Subcutaneous abdominal adipose tissue (tissue), 5 donors: ENCODE measurements around the gene CCNB1.
A peak's percentile ranks its signal among the peaks of the same experiment; 100 is the strongest.
"Not testable (repeated sequence)": the region's sequence is repeated elsewhere in the genome, so short reads cannot be mapped to it uniquely, and the experiment has no call there.

Experiments
- H3K27ac ChIP-seq: one replicate; pipeline ENCODE4 v1.7.0; 2013; ENCODE audit warnings: low read depth, mild to moderate bottlenecking, inconsistent platforms, low read length, moderate library complexity
- H3K27me3 ChIP-seq, 5 donors: one replicate each; pipeline ENCODE4 v1.7.0; 2013; ENCODE audit warnings: low read length in 5 of 5, inconsistent platforms in 1 of 5; ENCODE audit not compliant: control insufficient read depth in 5 of 5, insufficient read depth in 4 of 5
- H3K36me3 ChIP-seq, 5 donors: one replicate each; pipeline ENCODE4 v1.7.0; 2013; ENCODE audit warnings: low read length in 5 of 5; ENCODE audit not compliant: control insufficient read depth in 5 of 5, insufficient read depth in 5 of 5
- H3K4me1 ChIP-seq, 5 donors: one replicate each; pipeline ENCODE4 v1.7.0; 2013; ENCODE audit warnings: low read length in 5 of 5, mild to moderate bottlenecking in 3 of 5, moderate library complexity in 1 of 5; ENCODE audit not compliant: control insufficient read depth in 5 of 5, insufficient read depth in 5 of 5
- H3K4me3 ChIP-seq, 5 donors: one replicate each; pipeline ENCODE4 v1.7.0; 2013; ENCODE audit warnings: low read length in 5 of 5, low read depth in 1 of 5
- H3K9ac ChIP-seq, 5 donors: one replicate each; pipeline ENCODE4 v1.7.0; 2013; ENCODE audit warnings: low read length in 5 of 5, mild to moderate bottlenecking in 4 of 5, moderate library complexity in 3 of 5
- H3K9me3 ChIP-seq, 5 donors: one replicate each; pipeline ENCODE4 v1.7.0; 2013; ENCODE audit warnings: low read length in 5 of 5; ENCODE audit not compliant: control insufficient read depth in 5 of 5
- donor health status: healthy.
- donor health status: healthy.
- donor health status: healthy.
- donor health status: healthy.
- donor health status: healthy.

The CCNB1 gene

GRCh38 chr5:69166686-69167492 lies at the start of gene CCNB1:
Gene CCNB1, plus strand, starts transcription at chr5:69167150. Its CDS starts 113 bp downstream, at chr5:69167263.
- Histone ChIP-seq H3K27me3 (no peaks in the 10 kb centered on the region), H3K4me1 (peaks cover 0 to 21% (median 18%) of the 10 kb centered on the region in 5 donors), H3K4me3 (peak within 1 kb of the TSS; percentile 84 to 98 (median 87)), H3K9me3 (no peaks in the 10 kb centered on the region), H3K36me3 (peaks cover 0 to 6% (median 4%) of the 10 kb centered on the region in 5 donors), H3K9ac (peak within 1 kb of the TSS; percentile 52 to 96 (median 88)), H3K27ac (peak within 1 kb of the TSS; percentile 27)

- peaks cover 0 to 15% (median 5%) of the 10 kb centered on the region in 5 donors for H3K4me1 ChIP-seq
- peaks cover 14 to 33% (median 27%) of the 10 kb centered on the region in 5 donors for H3K36me3 ChIP-seq
- no peaks in the 10 kb centered on the region for H3K27me3 ChIP-seq
- no peak overlapping the region for H3K9ac ChIP-seq
- no peaks in the 10 kb centered on the region for H3K9me3 ChIP-seq
- H3K27ac ChIP-seq: no peak overlapping the region
- no peak overlapping the region for H3K4me3 ChIP-seq
Observed at GRCh38 chr5:69129413-69129812, 37.5 kb upstream of the CCNB1 start.

- no peak overlapping the region for H3K9ac ChIP-seq
- H3K27me3 ChIP-seq: no peaks in the 10 kb centered on the region
- no peak overlapping the region for H3K27ac ChIP-seq
- no peak overlapping the region for H3K4me3 ChIP-seq
- H3K9me3 ChIP-seq: no peaks in the 10 kb centered on the region
- peaks cover 12 to 27% (median 22%) of the 10 kb centered on the region in 5 donors for H3K36me3 ChIP-seq
- peaks cover 0 to 19% (median 5%) of the 10 kb centered on the region in 5 donors for H3K4me1 ChIP-seq
Observed at GRCh38 chr5:69130241-69130640, 36.7 kb upstream of the CCNB1 start.

- Histone ChIP-seq H3K36me3 (peaks cover 12 to 27% (median 20%) of the 10 kb centered on the region in 5 donors), H3K9me3 (no peaks in the 10 kb centered on the region), H3K9ac (no peak overlapping the region), H3K4me3 (no peak overlapping the region), H3K27ac (no peak overlapping the region), H3K4me1 (peaks cover 0 to 29% (median 12%) of the 10 kb centered on the region in 5 donors), H3K27me3 (no peaks in the 10 kb centered on the region)
Observed at GRCh38 chr5:69131304-69131703, 35.6 kb upstream of the CCNB1 start.

- peaks cover 1 to 16% (median 6%) of the 10 kb centered on the region in 5 donors for H3K36me3 ChIP-seq
- H3K4me1 ChIP-seq: peaks cover 0 to 32% (median 16%) of the 10 kb centered on the region in 5 donors
- no peak overlapping the region for H3K27ac ChIP-seq
- no peak overlapping the region for H3K4me3 ChIP-seq
- H3K9me3 ChIP-seq: no peaks in the 10 kb centered on the region
- H3K27me3 ChIP-seq: no peaks in the 10 kb centered on the region
- no peak overlapping the region for H3K9ac ChIP-seq
Observed at GRCh38 chr5:69134126-69134525, 32.8 kb upstream of the CCNB1 start.

GRCh38 chr5:69136293-69136692 lies 30.7 kb upstream of the CCNB1 start:
- Histone ChIP-seq H3K27ac (peak overlapping the region; percentile 65), H3K9ac (no peak overlapping the region), H3K9me3 (peaks cover 0 to 4% (median 0%) of the 10 kb centered on the region in 5 donors), H3K36me3 (peaks cover 0 to 2% (median 0%) of the 10 kb centered on the region in 5 donors), H3K27me3 (no peaks in the 10 kb centered on the region), H3K4me1 (peaks cover 0 to 32% (median 16%) of the 10 kb centered on the region in 5 donors), H3K4me3 (no peak overlapping the region)

GRCh38 chr5:69137208-69137607 lies 29.7 kb upstream of the CCNB1 start:
- peaks cover 0 to 32% (median 16%) of the 10 kb centered on the region in 5 donors for H3K4me1 ChIP-seq
- H3K4me3 ChIP-seq, H3K9me3 ChIP-seq, H3K36me3 ChIP-seq, H3K27me3 ChIP-seq, H3K9ac ChIP-seq, H3K27ac ChIP-seq: not testable (repeated sequence)

- H3K27me3 ChIP-seq: no peaks in the 10 kb centered on the region
- no peaks in the 10 kb centered on the region for H3K36me3 ChIP-seq
- no peak overlapping the region for H3K4me3 ChIP-seq
- no peak overlapping the region for H3K27ac ChIP-seq
- peaks cover 0 to 32% (median 16%) of the 10 kb centered on the region in 5 donors for H3K4me1 ChIP-seq
- H3K9ac ChIP-seq: no peak overlapping the region
- peaks cover 0 to 4% (median 0%) of the 10 kb centered on the region in 5 donors for H3K9me3 ChIP-seq
Observed at GRCh38 chr5:69137807-69138206, 29.1 kb upstream of the CCNB1 start.

- H3K9me3 ChIP-seq: peaks cover 0 to 4% (median 0%) of the 10 kb centered on the region in 5 donors
- H3K36me3 ChIP-seq: no peaks in the 10 kb centered on the region
- no peak overlapping the region for H3K9ac ChIP-seq
- no peaks in the 10 kb centered on the region for H3K27me3 ChIP-seq
- no peak overlapping the region for H3K27ac ChIP-seq
- H3K4me1 ChIP-seq: peaks cover 0 to 24% (median 9%) of the 10 kb centered on the region in 5 donors
- no peak overlapping the region for H3K4me3 ChIP-seq
Observed at GRCh38 chr5:69138766-69139165, 28.2 kb upstream of the CCNB1 start.

GRCh38 chr5:69140239-69140638 lies 26.7 kb upstream of the CCNB1 start:
- not testable (repeated sequence) for H3K27me3 ChIP-seq, H3K27ac ChIP-seq, H3K9me3 ChIP-seq, H3K4me3 ChIP-seq, H3K9ac ChIP-seq, H3K36me3 ChIP-seq
- H3K4me1 ChIP-seq: peaks cover 0 to 13% (median 9%) of the 10 kb centered on the region in 5 donors
